Pulmonary artery endothelial cell (primary cell): ENCODE results near the gene MAMLD1. TPM values are rescaled to one million over a fixed set of nuclear protein-coding genes. Genes with fewer than 3 reads are reported as not detected.

ENCODE experiments used
- DNase-seq: peaks from one replicate; pipeline ENCODE4 v3.0.0-alpha.2; 2011; ENCODE audit warnings: low read depth, low spot score
- total RNA-seq: library from RNA; depleted of rRNA; stranded (reverse); fragments of >200 nt; gene quantifications from 2 replicates; pipeline ENCODE4 v1.2.3, GENCODE V29; 2014

MAMLD1 gene
- total RNA-seq, 1 donor from 2014 or later, result 0.79 TPM

GRCh38 chrX:150355913-150356312, 7.2 kb upstream of the MAMLD1 start:
- DNase-seq, result no peak

GRCh38 chrX:150357790-150358189, 5.3 kb upstream of the MAMLD1 start:
- DNase-seq, result no peak

- no peak for DNase-seq
Measured at GRCh38 chrX:150358651-150359050, 4.5 kb upstream of the MAMLD1 start.

- no peak for DNase-seq
Measured at GRCh38 chrX:150360331-150360730, 2.8 kb upstream of the MAMLD1 start.

- no peak for DNase-seq
Measured at GRCh38 chrX:150361070-150361776, 1.9 kb upstream of the MAMLD1 start.

- no peak for DNase-seq
Measured at GRCh38 chrX:150361777-150362351, 1.3 kb upstream of the MAMLD1 start.

GRCh38 chrX:150363561-150364346, 637 bp downstream of the MAMLD1 start:
- no peak for DNase-seq

- DNase-seq, result no peak
Measured at GRCh38 chrX:150364347-150365050, 1.4 kb downstream of the MAMLD1 start.

- DNase-seq, result no peak
Measured at GRCh38 chrX:150365051-150365989, 2.2 kb downstream of the MAMLD1 start.

- DNase-seq, result no peak
Measured at GRCh38 chrX:150365990-150366911, 3.1 kb downstream of the MAMLD1 start.

GRCh38 chrX:150366951-150367545, 3.9 kb downstream of the MAMLD1 start:
- DNase-seq, result no peak

- DNase-seq, result no peak
Measured at GRCh38 chrX:150370589-150371312, 7.6 kb downstream of the MAMLD1 start.

- DNase-seq, result no peak
Measured at GRCh38 chrX:150371877-150372276, 8.8 kb downstream of the MAMLD1 start.

- no peak for DNase-seq
Measured at GRCh38 chrX:150372280-150372679, 9.2 kb downstream of the MAMLD1 start.

- DNase-seq, result no peak
Measured at GRCh38 chrX:150372756-150373155, 9.6 kb downstream of the MAMLD1 start.

- DNase-seq, result no peak
Measured at GRCh38 chrX:150375243-150375770, 12.2 kb downstream of the MAMLD1 start.

- DNase-seq, result no peak
Measured at GRCh38 chrX:150377005-150377404, 13.9 kb downstream of the MAMLD1 start.

- DNase-seq, result no peak
Measured at GRCh38 chrX:150405006-150405405, 41.9 kb downstream of the MAMLD1 start.
